Hippocampal formation (tissue), 2 donors: ENCODE data around the gene TMEM9.

Experiments
- DNase-seq, 2 donors: peaks; one replicate each; lab custom pipeline; 2025; lab: John Stamatoyannopoulos, UW

TMEM9 gene

DNA sequence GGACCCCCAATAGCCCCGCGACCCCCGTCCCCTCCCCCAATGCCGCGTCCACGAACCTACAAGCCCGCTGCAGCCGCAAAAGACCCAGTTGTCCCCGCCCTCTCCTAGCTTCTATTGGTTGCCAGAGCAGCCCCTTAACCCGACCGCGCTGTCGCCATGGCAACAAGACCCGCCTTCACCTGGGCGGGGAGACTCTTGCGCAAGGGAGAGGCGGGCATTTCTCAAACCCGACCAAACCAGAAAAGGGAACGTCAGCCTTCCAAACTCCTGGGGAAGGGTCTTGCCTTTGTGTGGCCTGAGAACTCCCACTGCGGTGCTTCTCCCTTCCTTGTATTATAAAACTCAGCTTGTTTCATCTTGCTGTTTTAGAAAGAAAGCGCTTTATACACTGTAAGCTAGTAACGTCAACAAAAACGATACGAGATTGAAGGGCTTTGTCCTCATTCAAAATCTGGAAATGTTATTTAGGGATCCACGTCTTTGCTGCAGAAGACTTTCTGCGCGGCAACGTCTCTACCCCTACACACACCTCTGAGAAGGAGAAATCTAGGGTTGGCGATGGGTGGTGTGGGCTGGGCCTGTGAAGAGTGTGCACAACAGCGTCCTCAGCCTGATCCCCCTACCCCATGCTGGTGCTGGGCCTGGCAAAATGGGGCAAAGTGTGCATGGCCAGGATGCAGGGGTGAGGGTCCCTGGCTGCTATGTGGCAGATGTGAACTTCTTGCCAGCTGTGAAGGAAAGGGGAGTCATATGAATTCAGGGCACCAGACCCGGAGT lies at the start of gene TMEM9:
Gene TMEM9, minus strand, starts transcription at position 86 of the 777 bp plus-strand sequence. CDS start 551 bp downstream, outside the sequence.
- peak; percentile 93 to 96 for DNase-seq

DNA sequence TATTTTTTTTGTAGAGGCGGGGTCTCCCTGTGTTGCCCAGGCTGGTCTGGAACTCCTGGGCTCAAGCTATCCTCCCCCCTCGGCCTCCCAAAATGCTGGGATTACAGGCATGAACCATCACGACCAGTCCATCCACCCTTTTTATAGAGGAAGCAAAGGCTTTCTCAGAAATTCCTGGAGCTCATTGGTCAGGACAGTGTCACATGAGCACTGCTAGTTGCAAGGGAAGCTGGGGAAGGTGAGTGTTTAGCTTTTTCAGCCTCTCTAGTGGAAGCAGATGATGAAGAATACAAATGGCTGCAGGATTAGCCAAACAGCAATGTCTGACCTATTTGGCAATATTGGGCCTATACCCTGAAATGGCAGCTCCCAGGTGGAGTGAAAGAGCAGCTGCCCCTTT lies 44.3 kb upstream of the TMEM9 start:
- DNase-seq, result no peak

DNA sequence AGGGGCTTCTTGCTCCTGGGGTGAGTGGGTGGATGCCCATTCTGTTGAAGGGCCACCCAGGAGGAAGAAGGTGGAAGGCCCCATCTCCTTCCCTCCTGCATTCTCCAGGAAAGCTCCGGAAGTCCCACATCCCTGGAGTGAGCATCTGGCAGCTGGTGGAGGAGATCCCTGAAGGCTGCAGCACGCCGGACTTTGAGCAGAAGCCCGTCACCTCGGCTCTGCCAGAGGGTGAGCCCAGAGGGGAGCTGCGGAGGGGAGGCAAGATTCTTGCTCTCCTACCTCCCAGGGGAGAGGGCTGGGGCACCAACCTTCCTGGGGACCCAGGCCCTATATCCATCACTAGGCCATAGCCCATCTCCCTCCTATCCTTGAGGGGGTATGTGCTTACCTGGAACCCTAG lies 39.8 kb upstream of the TMEM9 start:
- no peak for DNase-seq

DNA sequence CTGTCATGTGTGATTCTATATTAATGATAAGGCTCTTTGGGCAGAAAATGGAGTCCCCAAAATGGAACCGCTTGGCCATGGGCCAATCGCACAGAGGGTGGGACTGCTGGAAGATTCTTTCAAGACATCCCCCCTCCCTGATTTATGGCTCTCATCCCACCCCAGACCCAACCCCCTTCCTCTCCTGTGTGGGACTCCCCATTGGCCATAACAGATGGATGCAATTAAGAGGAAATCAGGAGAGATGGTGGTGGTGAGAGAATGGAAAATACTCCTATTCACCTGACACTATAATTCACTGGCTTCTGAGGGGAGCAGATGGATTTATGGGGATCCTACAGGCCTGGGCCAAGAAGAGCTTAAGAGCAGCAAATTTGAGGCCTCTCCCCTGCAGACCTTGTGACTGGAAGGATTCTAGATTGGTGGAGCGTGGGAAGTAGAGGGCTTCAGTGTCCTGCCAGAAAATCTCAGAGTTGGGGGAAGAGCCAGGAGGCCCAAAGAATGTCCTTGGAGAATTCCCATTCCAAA lies 38.1 kb upstream of the TMEM9 start:
- no peak for DNase-seq

- DNase-seq, result no peak
Observed at GRCh38 chr1:201191653-201192260, 37.5 kb upstream of the TMEM9 start.

GRCh38 chr1:201190624-201191051 lies 36.4 kb upstream of the TMEM9 start, which contains the start of gene IGFN1:
IGFN1 (plus strand) TSS chr1:201190824; CDS start chr1:201193294, 2,470 bp downstream.
- DNase-seq, result no peak

- DNase-seq, result no peak
Observed at GRCh38 chr1:201190005-201190404, 35.7 kb upstream of the TMEM9 start.

- no peak for DNase-seq
Observed at GRCh38 chr1:201189085-201189484, 34.8 kb upstream of the TMEM9 start.

DNA sequence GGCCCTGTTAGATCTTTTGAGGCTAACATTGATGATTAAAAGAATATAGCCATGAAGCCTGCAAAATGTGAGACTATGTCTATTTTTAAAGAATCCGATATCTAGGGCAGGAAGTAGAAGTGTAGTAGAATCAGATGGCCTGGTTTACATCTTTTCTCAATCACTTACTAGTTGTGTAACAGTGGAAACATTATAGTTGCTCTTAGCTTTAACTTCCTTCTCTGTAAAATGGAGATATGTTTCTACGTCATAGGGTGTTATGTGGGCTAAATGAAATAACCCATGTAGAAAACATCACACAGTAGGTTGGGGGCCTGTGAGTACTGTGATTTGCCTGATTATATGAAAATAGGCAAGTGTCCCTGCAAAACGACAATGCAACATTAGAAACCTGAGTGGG lies 31.9 kb upstream of the TMEM9 start:
- no peak for DNase-seq

GRCh38 chr1:201185527-201186128 lies 31.4 kb upstream of the TMEM9 start:
- no peak for DNase-seq

- no peak for DNase-seq
Observed at GRCh38 chr1:201185123-201185453, 30.8 kb upstream of the TMEM9 start.

- peak; percentile 5 to 17 for DNase-seq
Observed at GRCh38 chr1:201184307-201185122, 30.2 kb upstream of the TMEM9 start.

- DNase-seq, result no peak
Observed at GRCh38 chr1:201183753-201184152, 29.5 kb upstream of the TMEM9 start.

DNA sequence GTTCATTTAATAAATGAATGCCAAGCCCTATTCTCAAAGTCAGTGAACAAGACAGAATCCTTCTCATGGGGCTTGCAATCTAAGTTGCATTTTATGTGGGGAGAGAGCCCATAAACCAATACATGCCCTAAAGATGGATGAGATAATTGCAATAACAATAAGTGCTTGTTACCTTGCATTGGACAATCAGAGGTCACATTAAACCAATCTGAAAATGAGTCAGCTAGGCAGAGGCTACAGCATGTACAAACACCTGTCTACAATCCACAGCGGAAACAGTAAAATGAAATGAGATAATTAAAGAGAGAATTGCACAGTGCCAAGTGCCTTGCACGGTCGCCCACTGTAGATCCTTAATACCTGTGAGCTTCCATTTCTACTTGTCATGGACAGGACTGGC lies 28.9 kb upstream of the TMEM9 start:
- DNase-seq, result no peak

DNA sequence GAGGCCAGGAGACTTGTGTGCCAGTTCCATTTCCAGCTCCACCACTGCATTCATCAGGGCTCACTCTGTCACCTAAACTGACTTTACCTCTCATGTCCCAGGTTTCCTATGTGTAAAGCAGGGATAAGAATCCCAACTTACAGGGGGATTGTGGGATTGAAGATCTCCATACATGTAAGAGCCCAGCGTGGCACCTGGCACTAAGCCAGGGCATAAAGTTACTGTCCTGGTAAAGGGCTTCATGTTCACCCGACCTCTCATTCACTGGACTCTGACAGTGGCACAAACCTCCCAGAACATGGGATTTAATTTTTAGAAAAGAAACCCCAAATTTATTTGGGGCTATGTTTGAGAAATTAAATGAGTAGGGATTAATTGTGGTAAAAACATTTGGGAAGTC lies 27.5 kb upstream of the TMEM9 start:
- DNase-seq, result no peak

GRCh38 chr1:201181323-201181722 lies 27.0 kb upstream of the TMEM9 start:
- no peak for DNase-seq

DNA sequence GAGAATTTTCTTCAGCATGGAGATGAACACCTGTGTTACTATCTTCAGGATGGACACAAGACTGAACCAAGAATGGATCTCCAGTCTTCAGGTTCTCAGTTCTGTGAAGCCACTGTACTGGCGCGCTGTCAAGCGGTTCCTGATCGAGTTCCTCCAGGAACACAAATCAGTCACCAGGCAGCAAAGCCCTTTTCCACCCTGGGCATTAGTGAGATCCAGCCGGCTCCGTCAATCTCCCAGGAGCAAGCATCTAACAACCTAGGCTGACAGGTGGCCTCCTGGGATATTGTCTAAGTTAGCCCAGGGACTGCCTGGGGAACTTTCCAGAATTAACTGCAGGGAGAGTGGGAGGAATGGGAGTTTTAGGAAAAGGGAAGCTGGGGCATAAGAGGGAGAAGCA lies 26.6 kb upstream of the TMEM9 start:
- DNase-seq, result no peak

GRCh38 chr1:201180141-201180540 lies 25.9 kb upstream of the TMEM9 start:
- no peak for DNase-seq

DNA sequence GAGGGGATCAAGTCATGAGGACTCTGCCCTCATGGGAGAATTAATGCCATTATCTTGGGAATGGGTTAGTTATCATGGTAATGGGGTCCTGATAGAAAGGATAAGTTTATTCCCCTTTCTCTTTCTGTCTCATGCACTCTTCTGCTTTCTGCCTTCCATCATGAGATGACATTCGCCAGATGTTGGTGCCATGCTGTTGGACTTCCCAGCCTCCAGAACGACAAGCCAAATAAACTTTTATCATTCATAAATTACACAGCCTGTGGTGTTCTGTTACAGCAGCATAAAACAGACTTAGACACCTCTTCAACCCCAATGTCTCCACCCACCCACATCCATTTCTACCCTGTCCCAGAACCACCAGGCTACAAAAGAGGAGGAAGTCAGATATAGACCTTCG lies 24.4 kb upstream of the TMEM9 start:
- DNase-seq, result no peak

GRCh38 chr1:201176940-201177339 lies 22.7 kb upstream of the TMEM9 start:
- no peak for DNase-seq

GRCh38 chr1:201175820-201176500 lies 21.7 kb upstream of the TMEM9 start:
- no peak for DNase-seq
